HepG2 (cell line): ENCODE measurements around the gene CLDN9. TPM values are rescaled to one million over a fixed set of nuclear protein-coding genes. Genes with fewer than 3 reads are reported as not detected.
A peak's percentile ranks its signal among the peaks of the same experiment; 100 is the strongest.

Experiments
- HDAC6 ChIP-seq: fragments of 200-600 bp; sonication (generic); IDR thresholded peaks from 2 replicates; pipeline ENCODE4 v1.7.0; 2017; ENCODE audit warnings: mild to moderate bottlenecking, antibody characterized with exemption, low read length, low read depth
- SMAD1 ChIP-seq: sonication (generic); formaldehyde crosslinking; IDR thresholded peaks from 2 replicates; pipeline ENCODE4 v1.4.0; 2020; ENCODE audit warnings: missing genetic modification reagents, low read depth, mild to moderate bottlenecking, borderline replicate concordance
- SP5 ChIP-seq: IDR thresholded peaks from 2 replicates; pipeline ENCODE4 v1.6.1; 2016; ENCODE audit warnings: low read depth, borderline replicate concordance
- TEAD2 ChIP-seq: sonication (generic); formaldehyde crosslinking; IDR thresholded peaks from 2 replicates; pipeline ENCODE4 v1.9.0; 2021; ENCODE audit warnings: missing genetic modification reagents
- YEATS2 ChIP-seq: sonication (generic); formaldehyde crosslinking; IDR thresholded peaks from 2 replicates; pipeline ENCODE4 v1.4.0; 2020; ENCODE audit warnings: missing genetic modification reagents, borderline replicate concordance
- ZBTB21 ChIP-seq: sonication (generic); formaldehyde crosslinking; IDR thresholded peaks from 2 replicates; pipeline ENCODE4 v1.4.0; 2020; ENCODE audit warnings: missing genetic modification reagents
- ZC3H13 ChIP-seq: sonication (generic); formaldehyde crosslinking; IDR thresholded peaks from 2 replicates; pipeline ENCODE4 v1.8.1; 2023; ENCODE audit warnings: mild to moderate bottlenecking, missing genetic modification reagents, moderate library complexity
- polyA plus RNA-seq, 8 experiments: library from polyadenylated mRNA; depleted of rRNA in 3 of 8; stranded (reverse) in 7 of 8; unstranded in 1 of 8; fragments of >200 nt; fragmentation: Illumina TruSeq in 4 of 8; extraction: Trizol in 4 of 8; gene quantifications; 2 replicates each; pipeline versions ENCODE4 v1.2.1 to v1.2.3, GENCODE V29; 2011 to 2016; ENCODE audit warnings: low read depth in 4 of 8, missing spikeins in 1 of 8, mixed read lengths in 1 of 8; ENCODE audit not compliant: insufficient read depth in 1 of 8
- total RNA-seq, 5 experiments: library from RNA; depleted of rRNA; stranded (reverse); fragments of >200 nt; fragmentation: Illumina TruSeq; extraction: Trizol; gene quantifications; 2 replicates each; pipeline ENCODE4 v1.2.3, GENCODE V29; 2016; ENCODE audit warnings: low read depth in 1 of 5
- TF ChIP-seq, protein P1 (sequence below): sonication (generic); formaldehyde crosslinking; IDR thresholded peaks from 2 replicates; pipeline ENCODE4 v1.5.1; 2020; ENCODE audit warnings: missing genetic modification reagents, mild to moderate bottlenecking, borderline replicate concordance
- TF ChIP-seq, protein P2 (sequence below): sonication (generic); formaldehyde crosslinking; IDR thresholded peaks from 2 replicates; pipeline ENCODE4 v1.8.0; 2022; ENCODE audit warnings: missing genetic modification reagents, low read depth, mild to moderate bottlenecking, borderline replicate concordance
- TF ChIP-seq, protein P3 (sequence below): IDR thresholded peaks from 2 replicates; pipeline ENCODE4 v1.6.1; 2012; ENCODE audit warnings: low read depth, low read length, improper control_type of control experiment
- TF ChIP-seq, protein P4 (sequence below): sonication (generic); formaldehyde crosslinking; IDR thresholded peaks from 2 replicates; pipeline ENCODE4 v1.5.1; 2020; ENCODE audit warnings: mild to moderate bottlenecking, moderate library complexity, missing genetic modification reagents
- TF ChIP-seq, protein P5 (sequence below): sonication (generic); formaldehyde crosslinking; IDR thresholded peaks from 2 replicates; pipeline ENCODE4 v1.5.0; 2020; ENCODE audit warnings: missing genetic modification reagents
- TF ChIP-seq, protein P6 (sequence below): sonication (generic); formaldehyde crosslinking; IDR thresholded peaks from 2 replicates; pipeline ENCODE4 v1.4.0; 2020; ENCODE audit warnings: missing genetic modification reagents
- TF ChIP-seq, protein P7 (sequence below): sonication (generic); formaldehyde crosslinking; IDR thresholded peaks from 2 replicates; pipeline ENCODE4 v1.4.0; 2020; ENCODE audit warnings: mild to moderate bottlenecking, missing genetic modification reagents

CLDN9 gene
- total and polyA plus RNA-seq, 2 of the 13 experiments (the other 11 are each of a cell fraction or from before 2014, with no cell fraction given), result 0.15 to 0.26 TPM

DNA sequence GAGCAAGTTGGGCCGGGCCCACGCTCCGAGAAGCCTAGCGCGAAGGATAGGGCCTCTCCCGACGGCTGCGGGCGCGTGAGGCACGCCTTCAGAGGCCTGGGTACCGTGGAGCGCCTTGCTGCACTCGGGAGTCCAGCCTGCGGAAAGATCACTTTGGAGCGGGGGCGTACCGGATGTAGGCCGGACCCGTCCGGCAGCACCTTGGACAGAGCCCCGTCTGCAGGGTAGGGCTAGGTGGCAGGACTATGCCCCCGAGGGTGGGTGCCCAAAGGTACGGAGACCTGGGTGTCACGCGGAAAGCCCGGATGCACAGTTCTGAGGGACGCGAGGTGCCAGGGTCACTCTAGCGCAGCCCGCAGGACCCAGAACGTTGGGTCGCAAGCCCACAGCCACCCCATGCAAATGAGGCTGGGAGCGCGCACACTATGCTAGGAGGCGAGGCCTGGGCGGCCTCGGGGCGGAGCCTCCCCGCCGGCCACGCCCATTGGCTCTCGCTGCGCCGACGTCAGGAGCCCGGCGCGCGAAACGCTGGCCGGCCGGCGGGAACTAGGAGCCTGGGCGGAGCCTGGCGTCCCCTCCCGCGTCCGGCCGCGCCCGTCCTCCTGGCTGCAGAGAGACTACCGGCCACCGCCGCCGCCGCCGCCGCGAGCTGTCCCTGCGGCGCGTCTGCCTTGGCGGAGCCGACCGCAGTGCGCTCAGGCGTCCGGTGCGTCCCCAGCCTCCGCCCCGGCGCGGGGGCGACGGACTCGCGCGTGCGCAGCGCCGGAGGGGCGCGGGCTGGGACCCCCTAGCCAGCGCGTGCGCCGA, 43.8 kb upstream of the CLDN9 start, which contains the start of gene PAQR4 (continued):
- TF ChIP-seq, protein P1, sequence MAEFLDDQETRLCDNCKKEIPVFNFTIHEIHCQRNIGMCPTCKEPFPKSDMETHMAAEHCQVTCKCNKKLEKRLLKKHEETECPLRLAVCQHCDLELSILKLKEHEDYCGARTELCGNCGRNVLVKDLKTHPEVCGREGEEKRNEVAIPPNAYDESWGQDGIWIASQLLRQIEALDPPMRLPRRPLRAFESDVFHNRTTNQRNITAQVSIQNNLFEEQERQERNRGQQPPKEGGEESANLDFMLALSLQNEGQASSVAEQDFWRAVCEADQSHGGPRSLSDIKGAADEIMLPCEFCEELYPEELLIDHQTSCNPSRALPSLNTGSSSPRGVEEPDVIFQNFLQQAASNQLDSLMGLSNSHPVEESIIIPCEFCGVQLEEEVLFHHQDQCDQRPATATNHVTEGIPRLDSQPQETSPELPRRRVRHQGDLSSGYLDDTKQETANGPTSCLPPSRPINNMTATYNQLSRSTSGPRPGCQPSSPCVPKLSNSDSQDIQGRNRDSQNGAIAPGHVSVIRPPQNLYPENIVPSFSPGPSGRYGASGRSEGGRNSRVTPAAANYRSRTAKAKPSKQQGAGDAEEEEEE (CRISPR knock-in tag), result no peak
- peak; percentile 72; the same call in 1 of the 2 replicates for TF ChIP-seq SMAD1 (CRISPR knock-in tag)
- TF ChIP-seq, protein P2, sequence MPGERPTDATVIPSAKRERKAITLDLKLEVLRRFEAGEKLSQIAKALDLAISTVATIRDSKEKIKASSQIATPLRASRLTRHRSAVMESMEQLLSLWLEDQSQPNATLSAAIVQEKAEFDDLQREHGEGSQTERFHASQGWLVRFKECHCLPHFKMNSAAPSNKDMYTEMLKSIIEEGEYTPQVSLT (CRISPR knock-in tag), result peak; percentile 91; the same call in 1 of the 2 replicates
- peak; percentile 49; the same call in 1 of the 2 replicates for TF ChIP-seq ZBTB21
- TF ChIP-seq, protein P3, sequence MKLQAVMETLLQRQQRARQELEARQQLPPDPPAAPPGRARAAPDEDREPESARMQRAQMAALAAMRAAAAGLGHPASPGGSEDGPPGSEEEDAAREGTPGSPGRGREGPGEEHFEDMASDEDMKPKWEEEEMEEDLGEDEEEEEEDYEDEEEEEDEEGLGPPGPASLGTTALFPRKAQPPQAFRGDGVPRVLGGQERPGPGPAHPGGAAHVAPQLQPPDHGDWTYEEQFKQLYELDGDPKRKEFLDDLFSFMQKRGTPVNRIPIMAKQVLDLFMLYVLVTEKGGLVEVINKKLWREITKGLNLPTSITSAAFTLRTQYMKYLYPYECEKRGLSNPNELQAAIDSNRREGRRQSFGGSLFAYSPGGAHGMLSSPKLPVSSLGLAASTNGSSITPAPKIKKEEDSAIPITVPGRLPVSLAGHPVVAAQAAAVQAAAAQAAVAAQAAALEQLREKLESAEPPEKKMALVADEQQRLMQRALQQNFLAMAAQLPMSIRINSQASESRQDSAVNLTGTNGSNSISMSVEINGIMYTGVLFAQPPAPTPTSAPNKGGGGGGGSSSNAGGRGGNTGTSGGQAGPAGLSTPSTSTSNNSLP, result no peak
- TF ChIP-seq, protein P4, sequence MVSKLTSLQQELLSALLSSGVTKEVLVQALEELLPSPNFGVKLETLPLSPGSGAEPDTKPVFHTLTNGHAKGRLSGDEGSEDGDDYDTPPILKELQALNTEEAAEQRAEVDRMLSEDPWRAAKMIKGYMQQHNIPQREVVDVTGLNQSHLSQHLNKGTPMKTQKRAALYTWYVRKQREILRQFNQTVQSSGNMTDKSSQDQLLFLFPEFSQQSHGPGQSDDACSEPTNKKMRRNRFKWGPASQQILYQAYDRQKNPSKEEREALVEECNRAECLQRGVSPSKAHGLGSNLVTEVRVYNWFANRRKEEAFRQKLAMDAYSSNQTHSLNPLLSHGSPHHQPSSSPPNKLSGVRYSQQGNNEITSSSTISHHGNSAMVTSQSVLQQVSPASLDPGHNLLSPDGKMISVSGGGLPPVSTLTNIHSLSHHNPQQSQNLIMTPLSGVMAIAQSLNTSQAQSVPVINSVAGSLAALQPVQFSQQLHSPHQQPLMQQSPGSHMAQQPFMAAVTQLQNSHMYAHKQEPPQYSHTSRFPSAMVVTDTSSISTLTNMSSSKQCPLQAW, result peak; percentile 92
- no peak for TF ChIP-seq HDAC6
- TF ChIP-seq, protein P5, sequence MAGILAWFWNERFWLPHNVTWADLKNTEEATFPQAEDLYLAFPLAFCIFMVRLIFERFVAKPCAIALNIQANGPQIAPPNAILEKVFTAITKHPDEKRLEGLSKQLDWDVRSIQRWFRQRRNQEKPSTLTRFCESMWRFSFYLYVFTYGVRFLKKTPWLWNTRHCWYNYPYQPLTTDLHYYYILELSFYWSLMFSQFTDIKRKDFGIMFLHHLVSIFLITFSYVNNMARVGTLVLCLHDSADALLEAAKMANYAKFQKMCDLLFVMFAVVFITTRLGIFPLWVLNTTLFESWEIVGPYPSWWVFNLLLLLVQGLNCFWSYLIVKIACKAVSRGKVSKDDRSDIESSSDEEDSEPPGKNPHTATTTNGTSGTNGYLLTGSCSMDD (CRISPR knock-in tag), result 0 out of 2 replicates have a peak, but pooled peaks have one; percentile 42
- peak; percentile 94 for TF ChIP-seq ZC3H13 (CRISPR knock-in tag)
- 0 out of 2 replicates have a peak, but pooled peaks have one; percentile 63 for TF ChIP-seq SP5 (CRISPR knock-in tag)
- TF ChIP-seq, protein P6, sequence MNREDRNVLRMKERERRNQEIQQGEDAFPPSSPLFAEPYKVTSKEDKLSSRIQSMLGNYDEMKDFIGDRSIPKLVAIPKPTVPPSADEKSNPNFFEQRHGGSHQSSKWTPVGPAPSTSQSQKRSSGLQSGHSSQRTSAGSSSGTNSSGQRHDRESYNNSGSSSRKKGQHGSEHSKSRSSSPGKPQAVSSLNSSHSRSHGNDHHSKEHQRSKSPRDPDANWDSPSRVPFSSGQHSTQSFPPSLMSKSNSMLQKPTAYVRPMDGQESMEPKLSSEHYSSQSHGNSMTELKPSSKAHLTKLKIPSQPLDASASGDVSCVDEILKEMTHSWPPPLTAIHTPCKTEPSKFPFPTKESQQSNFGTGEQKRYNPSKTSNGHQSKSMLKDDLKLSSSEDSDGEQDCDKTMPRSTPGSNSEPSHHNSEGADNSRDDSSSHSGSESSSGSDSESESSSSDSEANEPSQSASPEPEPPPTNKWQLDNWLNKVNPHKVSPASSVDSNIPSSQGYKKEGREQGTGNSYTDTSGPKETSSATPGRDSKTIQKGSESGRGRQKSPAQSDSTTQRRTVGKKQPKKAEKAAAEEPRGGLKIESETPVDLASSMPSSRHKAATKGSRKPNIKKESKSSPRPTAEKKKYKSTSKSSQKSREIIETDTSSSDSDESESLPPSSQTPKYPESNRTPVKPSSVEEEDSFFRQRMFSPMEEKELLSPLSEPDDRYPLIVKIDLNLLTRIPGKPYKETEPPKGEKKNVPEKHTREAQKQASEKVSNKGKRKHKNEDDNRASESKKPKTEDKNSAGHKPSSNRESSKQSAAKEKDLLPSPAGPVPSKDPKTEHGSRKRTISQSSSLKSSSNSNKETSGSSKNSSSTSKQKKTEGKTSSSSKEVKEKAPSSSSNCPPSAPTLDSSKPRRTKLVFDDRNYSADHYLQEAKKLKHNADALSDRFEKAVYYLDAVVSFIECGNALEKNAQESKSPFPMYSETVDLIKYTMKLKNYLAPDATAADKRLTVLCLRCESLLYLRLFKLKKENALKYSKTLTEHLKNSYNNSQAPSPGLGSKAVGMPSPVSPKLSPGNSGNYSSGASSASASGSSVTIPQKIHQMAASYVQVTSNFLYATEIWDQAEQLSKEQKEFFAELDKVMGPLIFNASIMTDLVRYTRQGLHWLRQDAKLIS (CRISPR knock-in tag), result peak; percentile 94
- peak; percentile 89; the same call in 1 of the 2 replicates for TF ChIP-seq YEATS2 (CRISPR knock-in tag)
- peak; percentile 75; the same call in 1 of the 2 replicates for TF ChIP-seq TEAD2 (CRISPR knock-in tag)
- TF ChIP-seq, protein P7, sequence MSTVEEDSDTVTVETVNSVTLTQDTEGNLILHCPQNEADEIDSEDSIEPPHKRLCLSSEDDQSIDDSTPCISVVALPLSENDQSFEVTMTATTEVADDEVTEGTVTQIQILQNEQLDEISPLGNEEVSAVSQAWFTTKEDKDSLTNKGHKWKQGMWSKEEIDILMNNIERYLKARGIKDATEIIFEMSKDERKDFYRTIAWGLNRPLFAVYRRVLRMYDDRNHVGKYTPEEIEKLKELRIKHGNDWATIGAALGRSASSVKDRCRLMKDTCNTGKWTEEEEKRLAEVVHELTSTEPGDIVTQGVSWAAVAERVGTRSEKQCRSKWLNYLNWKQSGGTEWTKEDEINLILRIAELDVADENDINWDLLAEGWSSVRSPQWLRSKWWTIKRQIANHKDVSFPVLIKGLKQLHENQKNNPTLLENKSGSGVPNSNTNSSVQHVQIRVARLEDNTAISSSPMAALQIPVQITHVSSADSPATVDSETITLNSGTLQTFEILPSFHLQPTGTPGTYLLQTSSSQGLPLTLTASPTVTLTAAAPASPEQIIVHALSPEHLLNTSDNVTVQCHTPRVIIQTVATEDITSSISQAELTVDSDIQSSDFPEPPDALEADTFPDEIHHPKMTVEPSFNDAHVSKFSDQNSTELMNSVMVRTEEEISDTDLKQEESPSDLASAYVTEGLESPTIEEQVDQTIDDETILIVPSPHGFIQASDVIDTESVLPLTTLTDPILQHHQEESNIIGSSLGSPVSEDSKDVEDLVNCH (CRISPR knock-in tag), result peak; percentile 85; the same call in 1 of the 2 replicates
